ENCODE data around the gene TXNDC16.

DNA sequence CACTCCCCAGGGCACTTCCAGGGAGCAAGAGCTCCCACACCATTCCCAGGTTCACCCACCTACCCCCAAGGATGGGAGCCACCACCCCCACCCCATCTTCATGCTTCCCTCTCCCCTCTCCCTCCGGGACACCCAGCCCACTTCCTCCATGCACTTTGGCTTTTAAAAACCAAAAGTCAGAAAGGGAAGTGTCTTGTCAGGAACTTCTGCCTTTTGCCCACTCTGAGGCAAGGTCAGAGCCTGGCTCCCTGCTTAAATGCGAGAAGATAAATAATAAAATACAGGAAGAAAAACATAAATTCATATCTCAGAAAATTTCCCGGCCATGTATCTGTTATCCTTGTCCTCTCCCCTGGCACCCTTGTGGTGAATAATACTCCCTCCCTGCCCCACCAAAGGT lies 156.6 kb downstream of the TXNDC16 start:
- TF ChIP-seq, protein P1, sequence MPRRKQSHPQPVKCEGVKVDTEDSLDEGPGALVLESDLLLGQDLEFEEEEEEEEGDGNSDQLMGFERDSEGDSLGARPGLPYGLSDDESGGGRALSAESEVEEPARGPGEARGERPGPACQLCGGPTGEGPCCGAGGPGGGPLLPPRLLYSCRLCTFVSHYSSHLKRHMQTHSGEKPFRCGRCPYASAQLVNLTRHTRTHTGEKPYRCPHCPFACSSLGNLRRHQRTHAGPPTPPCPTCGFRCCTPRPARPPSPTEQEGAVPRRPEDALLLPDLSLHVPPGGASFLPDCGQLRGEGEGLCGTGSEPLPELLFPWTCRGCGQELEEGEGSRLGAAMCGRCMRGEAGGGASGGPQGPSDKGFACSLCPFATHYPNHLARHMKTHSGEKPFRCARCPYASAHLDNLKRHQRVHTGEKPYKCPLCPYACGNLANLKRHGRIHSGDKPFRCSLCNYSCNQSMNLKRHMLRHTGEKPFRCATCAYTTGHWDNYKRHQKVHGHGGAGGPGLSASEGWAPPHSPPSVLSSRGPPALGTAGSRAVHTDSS (tag by site-specific recombination; IDR thresholded peaks at IDR 0.05) = no peak
- TF ChIP-seq, protein P2, sequence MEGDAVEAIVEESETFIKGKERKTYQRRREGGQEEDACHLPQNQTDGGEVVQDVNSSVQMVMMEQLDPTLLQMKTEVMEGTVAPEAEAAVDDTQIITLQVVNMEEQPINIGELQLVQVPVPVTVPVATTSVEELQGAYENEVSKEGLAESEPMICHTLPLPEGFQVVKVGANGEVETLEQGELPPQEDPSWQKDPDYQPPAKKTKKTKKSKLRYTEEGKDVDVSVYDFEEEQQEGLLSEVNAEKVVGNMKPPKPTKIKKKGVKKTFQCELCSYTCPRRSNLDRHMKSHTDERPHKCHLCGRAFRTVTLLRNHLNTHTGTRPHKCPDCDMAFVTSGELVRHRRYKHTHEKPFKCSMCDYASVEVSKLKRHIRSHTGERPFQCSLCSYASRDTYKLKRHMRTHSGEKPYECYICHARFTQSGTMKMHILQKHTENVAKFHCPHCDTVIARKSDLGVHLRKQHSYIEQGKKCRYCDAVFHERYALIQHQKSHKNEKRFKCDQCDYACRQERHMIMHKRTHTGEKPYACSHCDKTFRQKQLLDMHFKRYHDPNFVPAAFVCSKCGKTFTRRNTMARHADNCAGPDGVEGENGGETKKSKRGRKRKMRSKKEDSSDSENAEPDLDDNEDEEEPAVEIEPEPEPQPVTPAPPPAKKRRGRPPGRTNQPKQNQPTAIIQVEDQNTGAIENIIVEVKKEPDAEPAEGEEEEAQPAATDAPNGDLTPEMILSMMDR (tag by site-specific recombination; IDR thresholded peaks at IDR 0.05) = no peak
- TF ChIP-seq ZNF274 (IDR thresholded peaks at IDR 0.05; ENCODE audit: low read length) = no peak
- TF ChIP-seq ZNF274 (tag by site-specific recombination; IDR thresholded peaks at IDR 0.05; ENCODE audit: borderline replicate concordance) = no peak
- no peak for TF ChIP-seq ZNF501 (tag by site-specific recombination; IDR thresholded peaks at IDR 0.05)
- TF ChIP-seq ZNF239 (tag by site-specific recombination; IDR thresholded peaks at IDR 0.05) = no peak
- no peak for TF ChIP-seq ZNF791 (tag by site-specific recombination; IDR thresholded peaks at IDR 0.05)

Measured in HEK293 (cell line).